ENCODE results near the gene CNBD2.

- TF ChIP-seq CTCF (tag by site-specific recombination; IDR thresholded peaks at IDR 0.05) (no peak), ZSCAN23 (tag by site-specific recombination; IDR thresholded peaks at IDR 0.05) (no peak), MZF1 (tag by site-specific recombination; IDR thresholded peaks at IDR 0.05; ENCODE audit: borderline replicate concordance) (no peak), HOXD13 (CRISPR knock-in tag; IDR thresholded peaks at IDR 0.05; ENCODE audit: borderline replicate concordance) (no peak)
- TF ChIP-seq, protein P1, sequence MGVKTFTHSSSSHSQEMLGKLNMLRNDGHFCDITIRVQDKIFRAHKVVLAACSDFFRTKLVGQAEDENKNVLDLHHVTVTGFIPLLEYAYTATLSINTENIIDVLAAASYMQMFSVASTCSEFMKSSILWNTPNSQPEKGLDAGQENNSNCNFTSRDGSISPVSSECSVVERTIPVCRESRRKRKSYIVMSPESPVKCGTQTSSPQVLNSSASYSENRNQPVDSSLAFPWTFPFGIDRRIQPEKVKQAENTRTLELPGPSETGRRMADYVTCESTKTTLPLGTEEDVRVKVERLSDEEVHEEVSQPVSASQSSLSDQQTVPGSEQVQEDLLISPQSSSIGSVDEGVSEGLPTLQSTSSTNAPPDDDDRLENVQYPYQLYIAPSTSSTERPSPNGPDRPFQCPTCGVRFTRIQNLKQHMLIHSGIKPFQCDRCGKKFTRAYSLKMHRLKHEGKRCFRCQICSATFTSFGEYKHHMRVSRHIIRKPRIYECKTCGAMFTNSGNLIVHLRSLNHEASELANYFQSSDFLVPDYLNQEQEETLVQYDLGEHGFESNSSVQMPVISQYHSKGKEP (tag by site-specific recombination; IDR thresholded peaks at IDR 0.05) = no peak
Measured at GRCh38 chr20:36063916-36064657, 95.7 kb downstream of the CNBD2 start.
